Cardiac muscle cell (in vitro differentiated cells and primary cell): ENCODE data around the gene SLC26A11. TPM values are rescaled to one million over a fixed set of nuclear protein-coding genes. Genes with fewer than 3 reads are reported as not detected.

ENCODE experiments used
- DNase-seq, 2 donors: peaks; one replicate each; pipeline versions ENCODE4 v3.0.0 to v3.0.0-alpha.2; 2010 to 2017; ENCODE audit warnings: low read depth in 1 of 2, low spot score in 1 of 2
- H3K27ac ChIP-seq: fragments of 200-600 bp; sonication (generic); 2 replicates; pipeline ENCODE4 v1.5.1; 2016
- H3K27me3 ChIP-seq: fragments of 200-600 bp; sonication (generic); 2 replicates; pipeline ENCODE4 v1.6.0; 2016; ENCODE audit warnings: control low read depth
- H3K36me3 ChIP-seq: fragments of 200-600 bp; sonication (generic); 2 replicates; pipeline ENCODE4 v1.5.1; 2016; ENCODE audit warnings: control low read depth
- H3K4me1 ChIP-seq: fragments of 200-600 bp; sonication (generic); 2 replicates; pipeline ENCODE4 v1.8.1; 2017; ENCODE audit warnings: low read depth, mild to moderate bottlenecking, mixed run types
- H3K4me3 ChIP-seq: fragments of 200-600 bp; sonication (generic); 2 replicates; pipeline ENCODE4 v1.5.1; 2016; ENCODE audit warnings: mild to moderate bottlenecking
- H3K9me3 ChIP-seq: fragments of 200-600 bp; sonication (generic); 2 replicates; pipeline ENCODE4 v1.5.1; 2017; ENCODE audit warnings: low read depth, mild to moderate bottlenecking, control low read depth
- CTCF ChIP-seq: IDR thresholded peaks from 2 replicates; pipeline ENCODE4 v1.5.1; 2012; ENCODE audit warnings: low read depth, mild to moderate bottlenecking, low read length
- polyA plus RNA-seq: library from polyadenylated mRNA; unstranded; fragments of >200 nt; fragmentation: Nextera tagmentation; extraction: Ambion mirVana; gene quantifications from 2 replicates; pipeline ENCODE4 v1.2.1, GENCODE V29; 2016
- total RNA-seq: library from RNA; depleted of rRNA; stranded (reverse); fragments of >200 nt; gene quantifications from 2 replicates; pipeline ENCODE4 v1.2.3, GENCODE V29; 2016

Gene SLC26A11
- total and polyA plus RNA-seq, 2 experiments from 2014 or later = 39.0 to 46.8 TPM

GRCh38 chr17:80203471-80203963, 16.7 kb upstream of the SLC26A11 start:
- Histone ChIP-seq H3K4me3 (no peak overlapping the region), H3K36me3 (no peaks in the 10 kb centered on the region), H3K9me3 (no peaks in the 10 kb centered on the region), H3K4me1 (no peaks in the 10 kb centered on the region), H3K27me3 (no peaks in the 10 kb centered on the region), H3K27ac (no peak overlapping the region)
- no peak for TF ChIP-seq CTCF
- no peak for DNase-seq

GRCh38 chr17:80204626-80205468, 15.4 kb upstream of the SLC26A11 start:
- no peak overlapping the region for H3K4me3 ChIP-seq
- no peaks in the 10 kb centered on the region for H3K9me3 ChIP-seq
- no peaks in the 10 kb centered on the region for H3K36me3 ChIP-seq
- H3K4me1 ChIP-seq = no peaks in the 10 kb centered on the region
- TF ChIP-seq CTCF = no peak
- no peak for DNase-seq
- no peaks in the 10 kb centered on the region for H3K27me3 ChIP-seq
- H3K27ac ChIP-seq = no peak overlapping the region

GRCh38 chr17:80205811-80206210, 14.4 kb upstream of the SLC26A11 start:
- no peaks in the 10 kb centered on the region for H3K4me1 ChIP-seq
- no peak for TF ChIP-seq CTCF
- no peaks in the 10 kb centered on the region for H3K27me3 ChIP-seq
- H3K36me3 ChIP-seq = peaks cover 4% of the 10 kb centered on the region
- no peak overlapping the region for H3K4me3 ChIP-seq
- no peaks in the 10 kb centered on the region for H3K9me3 ChIP-seq
- DNase-seq = no peak
- no peak overlapping the region for H3K27ac ChIP-seq

- H3K4me3 ChIP-seq = no peak overlapping the region
- no peak overlapping the region for H3K27ac ChIP-seq
- no peaks in the 10 kb centered on the region for H3K4me1 ChIP-seq
- no peak for DNase-seq
- no peak for TF ChIP-seq CTCF
- H3K9me3 ChIP-seq = no peaks in the 10 kb centered on the region
- H3K27me3 ChIP-seq = no peaks in the 10 kb centered on the region
- peaks cover 8% of the 10 kb centered on the region for H3K36me3 ChIP-seq
Measured at GRCh38 chr17:80208050-80208449, 12.2 kb upstream of the SLC26A11 start.

- Histone ChIP-seq H3K36me3 (peaks cover 8% of the 10 kb centered on the region), H3K9me3 (no peaks in the 10 kb centered on the region), H3K4me1 (no peaks in the 10 kb centered on the region), H3K27ac (no peak overlapping the region), H3K27me3 (no peaks in the 10 kb centered on the region), H3K4me3 (no peak overlapping the region)
- DNase-seq = no peak
- TF ChIP-seq CTCF = no peak
Measured at GRCh38 chr17:80209765-80210164, 10.5 kb upstream of the SLC26A11 start.
